ENCODE data around the gene FAM78A. TPM values are rescaled to one million over a fixed set of nuclear protein-coding genes. Genes with fewer than 3 reads are reported as not detected.

Gene FAM78A
- total RNA-seq, 1 donor from 2014 or later: 14.9 TPM

- peaks cover 13% of the 10 kb centered on the region for H3K4me1 Mint-ChIP-seq (ENCODE audit: low read depth, unreplicated experiment)
- H3K27me3 Mint-ChIP-seq (ENCODE audit: unreplicated experiment): peaks cover 5% of the 10 kb centered on the region
- peak overlapping the region; percentile 18 for H3K4me3 Mint-ChIP-seq (ENCODE audit: unreplicated experiment)
- TF ChIP-seq CTCF (IDR thresholded peaks at IDR 0.05; ENCODE audit: partially characterized antibody, unreplicated experiment): no peak
- H3K27ac Mint-ChIP-seq (ENCODE audit: unreplicated experiment): no peak overlapping the region
- DNase-seq: no peak
- H3K9me3 Mint-ChIP-seq (ENCODE audit: unreplicated experiment): peaks cover 4% of the 10 kb centered on the region
- H3K36me3 Mint-ChIP-seq (ENCODE audit: unreplicated experiment): peaks cover 5% of the 10 kb centered on the region
These were observed 49.0 kb downstream of the FAM78A start for GRCh38 chr9:131227112-131227958.

GRCh38 chr9:131226226-131226625, 50.1 kb downstream of the FAM78A start:
- H3K27me3 Mint-ChIP-seq (ENCODE audit: unreplicated experiment): peaks cover 3% of the 10 kb centered on the region
- TF ChIP-seq CTCF (IDR thresholded peaks at IDR 0.05; ENCODE audit: partially characterized antibody, unreplicated experiment): no peak

GRCh38 chr9:131222460-131222859, 53.9 kb downstream of the FAM78A start:
- no peak for TF ChIP-seq CTCF (IDR thresholded peaks at IDR 0.05; ENCODE audit: partially characterized antibody, unreplicated experiment)
- H3K4me1 Mint-ChIP-seq (ENCODE audit: low read depth, unreplicated experiment): peaks cover 12% of the 10 kb centered on the region
- no peak overlapping the region for H3K27ac Mint-ChIP-seq (ENCODE audit: unreplicated experiment)

More at GRCh38 chr9:131226226-131226625, 50.1 kb downstream of the FAM78A start:
- Mint-ChIP-seq H3K4me3 (ENCODE audit: unreplicated experiment) (no peak overlapping the region), H3K27ac (ENCODE audit: unreplicated experiment) (no peak overlapping the region), H3K9me3 (ENCODE audit: unreplicated experiment) (peaks cover 4% of the 10 kb centered on the region), H3K36me3 (ENCODE audit: unreplicated experiment) (peaks cover 5% of the 10 kb centered on the region), H3K4me1 (ENCODE audit: low read depth, unreplicated experiment) (peaks cover 13% of the 10 kb centered on the region)
- DNase-seq: no peak

GRCh38 chr9:131220485-131220884, 55.8 kb downstream of the FAM78A start:
- no peak overlapping the region for H3K4me3 Mint-ChIP-seq (ENCODE audit: unreplicated experiment)
- peaks cover 3% of the 10 kb centered on the region for H3K27me3 Mint-ChIP-seq (ENCODE audit: unreplicated experiment)
- no peaks in the 10 kb centered on the region for H3K36me3 Mint-ChIP-seq (ENCODE audit: unreplicated experiment)
- no peak for DNase-seq
- H3K9me3 Mint-ChIP-seq (ENCODE audit: unreplicated experiment): no peaks in the 10 kb centered on the region
- peaks cover 9% of the 10 kb centered on the region for H3K4me1 Mint-ChIP-seq (ENCODE audit: low read depth, unreplicated experiment)
- no peak overlapping the region for H3K27ac Mint-ChIP-seq (ENCODE audit: unreplicated experiment)
- no peak for TF ChIP-seq CTCF (IDR thresholded peaks at IDR 0.05; ENCODE audit: partially characterized antibody, unreplicated experiment)

More at GRCh38 chr9:131222460-131222859, 53.9 kb downstream of the FAM78A start:
- H3K27me3 Mint-ChIP-seq (ENCODE audit: unreplicated experiment): peaks cover 3% of the 10 kb centered on the region
- no peaks in the 10 kb centered on the region for H3K36me3 Mint-ChIP-seq (ENCODE audit: unreplicated experiment)
- H3K4me3 Mint-ChIP-seq (ENCODE audit: unreplicated experiment): no peak overlapping the region
- H3K9me3 Mint-ChIP-seq (ENCODE audit: unreplicated experiment): no peaks in the 10 kb centered on the region
- DNase-seq: no peak

- H3K27me3 Mint-ChIP-seq (ENCODE audit: unreplicated experiment): peaks cover 2% of the 10 kb centered on the region
- no peaks in the 10 kb centered on the region for H3K36me3 Mint-ChIP-seq (ENCODE audit: unreplicated experiment)
- H3K4me1 Mint-ChIP-seq (ENCODE audit: low read depth, unreplicated experiment): peaks cover 9% of the 10 kb centered on the region
- no peaks in the 10 kb centered on the region for H3K9me3 Mint-ChIP-seq (ENCODE audit: unreplicated experiment)
- TF ChIP-seq CTCF (IDR thresholded peaks at IDR 0.05; ENCODE audit: partially characterized antibody, unreplicated experiment): no peak
- no peak overlapping the region for H3K4me3 Mint-ChIP-seq (ENCODE audit: unreplicated experiment)
- DNase-seq: no peak
- no peak overlapping the region for H3K27ac Mint-ChIP-seq (ENCODE audit: unreplicated experiment)
These were observed 57.9 kb downstream of the FAM78A start for GRCh38 chr9:131218370-131218769.

All from glutamatergic neuron (in vitro differentiated cells).